Measurements from ENCODE around the gene P2RY13.

DNA sequence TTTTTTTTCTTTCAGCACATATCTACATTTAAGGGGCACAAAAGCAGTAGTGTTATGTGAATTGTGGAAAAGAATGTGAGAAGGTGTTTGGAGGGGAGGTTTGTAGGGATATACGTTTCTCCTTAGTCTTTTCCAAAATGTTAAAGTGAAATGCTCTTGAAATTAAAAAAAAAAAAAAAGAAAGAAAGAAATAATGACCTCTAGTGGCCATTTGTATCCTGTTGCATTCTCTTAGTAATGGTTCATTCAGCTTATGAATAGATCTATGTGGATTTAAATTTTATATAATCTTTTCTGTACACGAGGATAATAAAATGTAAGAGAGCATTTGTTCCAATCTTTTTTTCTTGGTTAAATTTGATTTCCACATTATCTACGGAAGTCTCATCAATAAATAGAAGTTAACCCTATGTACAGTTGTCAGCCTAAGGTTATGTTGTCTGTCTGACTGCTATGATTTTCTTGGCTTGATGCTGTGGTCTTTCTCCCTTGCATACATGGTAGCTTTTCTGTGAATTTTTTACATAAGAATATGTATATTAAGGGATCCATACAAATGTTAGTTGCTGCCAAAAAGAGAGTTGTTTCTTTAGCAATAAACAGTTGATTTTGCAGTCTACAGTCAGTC is 1.7 kb downstream of the P2RY13 start:
- no peak for TF ChIP-seq NFYB (CRISPR knock-in tag; conservative IDR thresholded peaks at IDR 0.05; ENCODE audit: low read depth)
- TF ChIP-seq, protein P1, sequence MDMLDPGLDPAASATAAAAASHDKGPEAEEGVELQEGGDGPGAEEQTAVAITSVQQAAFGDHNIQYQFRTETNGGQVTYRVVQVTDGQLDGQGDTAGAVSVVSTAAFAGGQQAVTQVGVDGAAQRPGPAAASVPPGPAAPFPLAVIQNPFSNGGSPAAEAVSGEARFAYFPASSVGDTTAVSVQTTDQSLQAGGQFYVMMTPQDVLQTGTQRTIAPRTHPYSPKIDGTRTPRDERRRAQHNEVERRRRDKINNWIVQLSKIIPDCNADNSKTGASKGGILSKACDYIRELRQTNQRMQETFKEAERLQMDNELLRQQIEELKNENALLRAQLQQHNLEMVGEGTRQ (CRISPR knock-in tag; IDR thresholded peaks at IDR 0.05), result no peak
- no peak for TF ChIP-seq GABPB1 (CRISPR knock-in tag; IDR thresholded peaks at IDR 0.05)
- TF ChIP-seq, protein P2, sequence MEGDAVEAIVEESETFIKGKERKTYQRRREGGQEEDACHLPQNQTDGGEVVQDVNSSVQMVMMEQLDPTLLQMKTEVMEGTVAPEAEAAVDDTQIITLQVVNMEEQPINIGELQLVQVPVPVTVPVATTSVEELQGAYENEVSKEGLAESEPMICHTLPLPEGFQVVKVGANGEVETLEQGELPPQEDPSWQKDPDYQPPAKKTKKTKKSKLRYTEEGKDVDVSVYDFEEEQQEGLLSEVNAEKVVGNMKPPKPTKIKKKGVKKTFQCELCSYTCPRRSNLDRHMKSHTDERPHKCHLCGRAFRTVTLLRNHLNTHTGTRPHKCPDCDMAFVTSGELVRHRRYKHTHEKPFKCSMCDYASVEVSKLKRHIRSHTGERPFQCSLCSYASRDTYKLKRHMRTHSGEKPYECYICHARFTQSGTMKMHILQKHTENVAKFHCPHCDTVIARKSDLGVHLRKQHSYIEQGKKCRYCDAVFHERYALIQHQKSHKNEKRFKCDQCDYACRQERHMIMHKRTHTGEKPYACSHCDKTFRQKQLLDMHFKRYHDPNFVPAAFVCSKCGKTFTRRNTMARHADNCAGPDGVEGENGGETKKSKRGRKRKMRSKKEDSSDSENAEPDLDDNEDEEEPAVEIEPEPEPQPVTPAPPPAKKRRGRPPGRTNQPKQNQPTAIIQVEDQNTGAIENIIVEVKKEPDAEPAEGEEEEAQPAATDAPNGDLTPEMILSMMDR (IDR thresholded peaks at IDR 0.05), result peak; percentile 41; the same call in 1 of the 2 replicates
- no peak for TF ChIP-seq KAT7 (CRISPR knock-in tag; IDR thresholded peaks at IDR 0.05; ENCODE audit: borderline replicate concordance)
- TF ChIP-seq, protein P3, sequence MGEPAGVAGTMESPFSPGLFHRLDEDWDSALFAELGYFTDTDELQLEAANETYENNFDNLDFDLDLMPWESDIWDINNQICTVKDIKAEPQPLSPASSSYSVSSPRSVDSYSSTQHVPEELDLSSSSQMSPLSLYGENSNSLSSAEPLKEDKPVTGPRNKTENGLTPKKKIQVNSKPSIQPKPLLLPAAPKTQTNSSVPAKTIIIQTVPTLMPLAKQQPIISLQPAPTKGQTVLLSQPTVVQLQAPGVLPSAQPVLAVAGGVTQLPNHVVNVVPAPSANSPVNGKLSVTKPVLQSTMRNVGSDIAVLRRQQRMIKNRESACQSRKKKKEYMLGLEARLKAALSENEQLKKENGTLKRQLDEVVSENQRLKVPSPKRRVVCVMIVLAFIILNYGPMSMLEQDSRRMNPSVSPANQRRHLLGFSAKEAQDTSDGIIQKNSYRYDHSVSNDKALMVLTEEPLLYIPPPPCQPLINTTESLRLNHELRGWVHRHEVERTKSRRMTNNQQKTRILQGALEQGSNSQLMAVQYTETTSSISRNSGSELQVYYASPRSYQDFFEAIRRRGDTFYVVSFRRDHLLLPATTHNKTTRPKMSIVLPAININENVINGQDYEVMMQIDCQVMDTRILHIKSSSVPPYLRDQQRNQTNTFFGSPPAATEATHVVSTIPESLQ (CRISPR knock-in tag; IDR thresholded peaks at IDR 0.05), result no peak
- no peak for TF ChIP-seq TEAD4 (CRISPR knock-in tag; IDR thresholded peaks at IDR 0.05)
- TF ChIP-seq, protein P4, sequence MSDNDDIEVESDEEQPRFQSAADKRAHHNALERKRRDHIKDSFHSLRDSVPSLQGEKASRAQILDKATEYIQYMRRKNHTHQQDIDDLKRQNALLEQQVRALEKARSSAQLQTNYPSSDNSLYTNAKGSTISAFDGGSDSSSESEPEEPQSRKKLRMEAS (CRISPR knock-in tag; IDR thresholded peaks at IDR 0.05), result no peak
- TF ChIP-seq, protein P5, sequence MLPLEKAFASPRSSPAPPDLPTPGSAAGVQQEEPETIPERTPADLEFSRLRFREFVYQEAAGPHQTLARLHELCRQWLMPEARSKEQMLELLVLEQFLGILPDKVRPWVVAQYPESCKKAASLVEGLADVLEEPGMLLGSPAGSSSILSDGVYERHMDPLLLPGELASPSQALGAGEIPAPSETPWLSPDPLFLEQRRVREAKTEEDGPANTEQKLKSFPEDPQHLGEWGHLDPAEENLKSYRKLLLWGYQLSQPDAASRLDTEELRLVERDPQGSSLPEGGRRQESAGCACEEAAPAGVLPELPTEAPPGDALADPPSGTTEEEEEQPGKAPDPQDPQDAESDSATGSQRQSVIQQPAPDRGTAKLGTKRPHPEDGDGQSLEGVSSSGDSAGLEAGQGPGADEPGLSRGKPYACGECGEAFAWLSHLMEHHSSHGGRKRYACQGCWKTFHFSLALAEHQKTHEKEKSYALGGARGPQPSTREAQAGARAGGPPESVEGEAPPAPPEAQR (CRISPR knock-in tag; IDR thresholded peaks at IDR 0.05), result no peak
- TF ChIP-seq, protein P6, sequence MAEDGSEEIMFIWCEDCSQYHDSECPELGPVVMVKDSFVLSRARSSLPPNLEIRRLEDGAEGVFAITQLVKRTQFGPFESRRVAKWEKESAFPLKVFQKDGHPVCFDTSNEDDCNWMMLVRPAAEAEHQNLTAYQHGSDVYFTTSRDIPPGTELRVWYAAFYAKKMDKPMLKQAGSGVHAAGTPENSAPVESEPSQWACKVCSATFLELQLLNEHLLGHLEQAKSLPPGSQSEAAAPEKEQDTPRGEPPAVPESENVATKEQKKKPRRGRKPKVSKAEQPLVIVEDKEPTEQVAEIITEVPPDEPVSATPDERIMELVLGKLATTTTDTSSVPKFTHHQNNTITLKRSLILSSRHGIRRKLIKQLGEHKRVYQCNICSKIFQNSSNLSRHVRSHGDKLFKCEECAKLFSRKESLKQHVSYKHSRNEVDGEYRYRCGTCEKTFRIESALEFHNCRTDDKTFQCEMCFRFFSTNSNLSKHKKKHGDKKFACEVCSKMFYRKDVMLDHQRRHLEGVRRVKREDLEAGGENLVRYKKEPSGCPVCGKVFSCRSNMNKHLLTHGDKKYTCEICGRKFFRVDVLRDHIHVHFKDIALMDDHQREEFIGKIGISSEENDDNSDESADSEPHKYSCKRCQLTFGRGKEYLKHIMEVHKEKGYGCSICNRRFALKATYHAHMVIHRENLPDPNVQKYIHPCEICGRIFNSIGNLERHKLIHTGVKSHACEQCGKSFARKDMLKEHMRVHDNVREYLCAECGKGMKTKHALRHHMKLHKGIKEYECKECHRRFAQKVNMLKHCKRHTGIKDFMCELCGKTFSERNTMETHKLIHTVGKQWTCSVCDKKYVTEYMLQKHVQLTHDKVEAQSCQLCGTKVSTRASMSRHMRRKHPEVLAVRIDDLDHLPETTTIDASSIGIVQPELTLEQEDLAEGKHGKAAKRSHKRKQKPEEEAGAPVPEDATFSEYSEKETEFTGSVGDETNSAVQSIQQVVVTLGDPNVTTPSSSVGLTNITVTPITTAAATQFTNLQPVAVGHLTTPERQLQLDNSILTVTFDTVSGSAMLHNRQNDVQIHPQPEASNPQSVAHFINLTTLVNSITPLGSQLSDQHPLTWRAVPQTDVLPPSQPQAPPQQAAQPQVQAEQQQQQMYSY (CRISPR knock-in tag; IDR thresholded peaks at IDR 0.05), result no peak
- no peak for TF ChIP-seq ZNF138 (CRISPR knock-in tag; conservative IDR thresholded peaks at IDR 0.05)
- TF ChIP-seq JUN (CRISPR knock-in tag; IDR thresholded peaks at IDR 0.05), result no peak
- TF ChIP-seq ZBTB21 (CRISPR knock-in tag; IDR thresholded peaks at IDR 0.05; ENCODE audit: borderline replicate concordance), result no peak
- TF ChIP-seq SOX15 (CRISPR knock-in tag; IDR thresholded peaks at IDR 0.05), result no peak
